Peyer's patch (tissue), 4 donors: ENCODE measurements around the gene FCER2. TPM values are rescaled to one million over a fixed set of nuclear protein-coding genes. Genes with fewer than 3 reads are reported as not detected.

Source experiments
- DNase-seq, 3 donors: peaks; one replicate each; pipeline ENCODE4 v3.0.0-alpha.2; 2017 to 2019
- H3K27ac ChIP-seq, 4 donors: fragments of 200-600 bp; sonication (generic); one replicate each; pipeline ENCODE4 v1.5.1; 2016 to 2019
- H3K27me3 ChIP-seq, 2 donors: fragments of 200-600 bp; sonication (generic); one replicate each; pipeline ENCODE4 v1.5.1; 2019
- H3K36me3 ChIP-seq, 3 donors: fragments of 200-600 bp; sonication (generic); one replicate each; pipeline ENCODE4 v1.5.1; 2016 to 2019
- H3K4me1 ChIP-seq, 4 donors: fragments of 200-600 bp; sonication (generic); one replicate each; pipeline ENCODE4 v1.5.1; 2016 to 2019
- H3K4me3 ChIP-seq, 4 donors: fragments of 200-600 bp; sonication (generic); 1 replicate in 3 of 4; 2 replicates in 1 of 4; pipeline ENCODE4 v1.5.1; 2016 to 2019; ENCODE audit warnings: mild to moderate bottlenecking in 1 of 4
- H3K9me3 ChIP-seq, 4 donors: fragments of 200-600 bp; sonication (generic); one replicate each; pipeline ENCODE4 v1.5.1; 2016 to 2019; ENCODE audit warnings: mild to moderate bottlenecking in 1 of 4
- CTCF ChIP-seq, 6 experiments: fragments of 450-650 bp in 4 of 6; fragments of 200-600 bp in 2 of 6; sonication (generic) in 1 of 6; IDR thresholded peaks; one replicate each; pipeline ENCODE4 v1.5.1; 2017 to 2019; ENCODE audit warnings: antibody characterized with exemption in 6 of 6, mild to moderate bottlenecking in 3 of 6, moderate library complexity in 1 of 6
- POLR2A ChIP-seq, 2 donors: fragments of 450-650 bp; IDR thresholded peaks; one replicate each; pipeline ENCODE4 v1.5.1; 2017; ENCODE audit warnings: antibody characterized with exemption in 2 of 2, mild to moderate bottlenecking in 2 of 2, moderate library complexity in 2 of 2
- total RNA-seq, 4 donors: library from RNA; depleted of rRNA; stranded (reverse); fragments of >200 nt; gene quantifications; one replicate each; pipeline ENCODE4 v1.1.0, GENCODE V29; 2016

The FCER2 gene
- total RNA-seq, 4 donors from 2014 or later: 2.0 to 10.7 TPM; not detected in 2

GRCh38 chr19:7709932-7710460 lies 8.1 kb upstream of the FCER2 start:
- Histone ChIP-seq H3K27me3 (no peaks in the 10 kb centered on the region), H3K4me1 (peaks cover 0 to 24% (median 3%) of the 10 kb centered on the region in 4 donors), H3K27ac (no peak overlapping the region), H3K4me3 (no peak overlapping the region), H3K36me3 (no peaks in the 10 kb centered on the region), H3K9me3 (no peaks in the 10 kb centered on the region)
- no peak for DNase-seq
- no peak for TF ChIP-seq CTCF (IDR thresholded peaks at IDR 0.05)
- no peak for TF ChIP-seq POLR2A (IDR thresholded peaks at IDR 0.05)

- H3K4me1 ChIP-seq: peaks cover 0 to 41% (median 3%) of the 10 kb centered on the region in 4 donors
- H3K36me3 ChIP-seq: no peaks in the 10 kb centered on the region
- H3K27ac ChIP-seq: peak overlapping the region in 3 of 4 donors; percentile 8 to 82 (median 49)
- no peaks in the 10 kb centered on the region for H3K9me3 ChIP-seq
- no peak overlapping the region for H3K4me3 ChIP-seq
- no peak for DNase-seq
- TF ChIP-seq CTCF (IDR thresholded peaks at IDR 0.05) (no peak), POLR2A (IDR thresholded peaks at IDR 0.05) (no peak)
- H3K27me3 ChIP-seq: no peaks in the 10 kb centered on the region
Measured at GRCh38 chr19:7706955-7707456, 5.1 kb upstream of the FCER2 start.

GRCh38 chr19:7706188-7706954 lies 4.4 kb upstream of the FCER2 start:
- Histone ChIP-seq H3K9me3 (no peaks in the 10 kb centered on the region), H3K4me1 (peaks cover 0 to 41% (median 3%) of the 10 kb centered on the region in 4 donors), H3K4me3 (peak overlapping the region in 1 of 4 donors; percentile 26), H3K27me3 (no peaks in the 10 kb centered on the region), H3K27ac (peak overlapping the region; percentile 57 to 82 (median 64)), H3K36me3 (no peaks in the 10 kb centered on the region)
- TF ChIP-seq CTCF (IDR thresholded peaks at IDR 0.05) (no peak), POLR2A (IDR thresholded peaks at IDR 0.05) (no peak)
- no peak for DNase-seq

- peaks cover 0 to 41% (median 3%) of the 10 kb centered on the region in 4 donors for H3K4me1 ChIP-seq
- no peak for TF ChIP-seq CTCF (IDR thresholded peaks at IDR 0.05)
- TF ChIP-seq POLR2A (IDR thresholded peaks at IDR 0.05): no peak
- peak overlapping the region in 1 of 4 donors; percentile 26 for H3K4me3 ChIP-seq
- H3K27ac ChIP-seq: peak overlapping the region; percentile 57 to 82 (median 64)
- H3K27me3 ChIP-seq: no peaks in the 10 kb centered on the region
- H3K9me3 ChIP-seq: no peaks in the 10 kb centered on the region
- no peaks in the 10 kb centered on the region for H3K36me3 ChIP-seq
- DNase-seq: peak in 2 of 3 donors; percentile 94
Measured at GRCh38 chr19:7705387-7706187, 3.7 kb upstream of the FCER2 start.

- Histone ChIP-seq H3K9me3 (no peaks in the 10 kb centered on the region), H3K4me3 (no peak overlapping the region), H3K27ac (peak overlapping the region in 1 of 4 donors; percentile 82), H3K27me3 (no peaks in the 10 kb centered on the region), H3K4me1 (peaks cover 0 to 41% (median 3%) of the 10 kb centered on the region in 4 donors), H3K36me3 (no peaks in the 10 kb centered on the region)
- DNase-seq: no peak
- TF ChIP-seq POLR2A (IDR thresholded peaks at IDR 0.05) (no peak), CTCF (IDR thresholded peaks at IDR 0.05) (no peak)
Measured at GRCh38 chr19:7704280-7705060, 2.5 kb upstream of the FCER2 start.
